Uterine smooth muscle cell (primary cell): ENCODE measurements around the gene CALCOCO1. TPM values are rescaled to one million over a fixed set of nuclear protein-coding genes. Genes with fewer than 3 reads are reported as not detected.

Experiments
- total RNA-seq: library from RNA; depleted of rRNA; stranded (reverse); fragments of >200 nt; gene quantifications from 2 replicates; pipeline ENCODE4 v1.2.3, GENCODE V29; 2014

CALCOCO1 gene, protein sequence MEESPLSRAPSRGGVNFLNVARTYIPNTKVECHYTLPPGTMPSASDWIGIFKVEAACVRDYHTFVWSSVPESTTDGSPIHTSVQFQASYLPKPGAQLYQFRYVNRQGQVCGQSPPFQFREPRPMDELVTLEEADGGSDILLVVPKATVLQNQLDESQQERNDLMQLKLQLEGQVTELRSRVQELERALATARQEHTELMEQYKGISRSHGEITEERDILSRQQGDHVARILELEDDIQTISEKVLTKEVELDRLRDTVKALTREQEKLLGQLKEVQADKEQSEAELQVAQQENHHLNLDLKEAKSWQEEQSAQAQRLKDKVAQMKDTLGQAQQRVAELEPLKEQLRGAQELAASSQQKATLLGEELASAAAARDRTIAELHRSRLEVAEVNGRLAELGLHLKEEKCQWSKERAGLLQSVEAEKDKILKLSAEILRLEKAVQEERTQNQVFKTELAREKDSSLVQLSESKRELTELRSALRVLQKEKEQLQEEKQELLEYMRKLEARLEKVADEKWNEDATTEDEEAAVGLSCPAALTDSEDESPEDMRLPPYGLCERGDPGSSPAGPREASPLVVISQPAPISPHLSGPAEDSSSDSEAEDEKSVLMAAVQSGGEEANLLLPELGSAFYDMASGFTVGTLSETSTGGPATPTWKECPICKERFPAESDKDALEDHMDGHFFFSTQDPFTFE
- 62.5 and 105 TPM in 2 replicates for total RNA-seq

DNA sequence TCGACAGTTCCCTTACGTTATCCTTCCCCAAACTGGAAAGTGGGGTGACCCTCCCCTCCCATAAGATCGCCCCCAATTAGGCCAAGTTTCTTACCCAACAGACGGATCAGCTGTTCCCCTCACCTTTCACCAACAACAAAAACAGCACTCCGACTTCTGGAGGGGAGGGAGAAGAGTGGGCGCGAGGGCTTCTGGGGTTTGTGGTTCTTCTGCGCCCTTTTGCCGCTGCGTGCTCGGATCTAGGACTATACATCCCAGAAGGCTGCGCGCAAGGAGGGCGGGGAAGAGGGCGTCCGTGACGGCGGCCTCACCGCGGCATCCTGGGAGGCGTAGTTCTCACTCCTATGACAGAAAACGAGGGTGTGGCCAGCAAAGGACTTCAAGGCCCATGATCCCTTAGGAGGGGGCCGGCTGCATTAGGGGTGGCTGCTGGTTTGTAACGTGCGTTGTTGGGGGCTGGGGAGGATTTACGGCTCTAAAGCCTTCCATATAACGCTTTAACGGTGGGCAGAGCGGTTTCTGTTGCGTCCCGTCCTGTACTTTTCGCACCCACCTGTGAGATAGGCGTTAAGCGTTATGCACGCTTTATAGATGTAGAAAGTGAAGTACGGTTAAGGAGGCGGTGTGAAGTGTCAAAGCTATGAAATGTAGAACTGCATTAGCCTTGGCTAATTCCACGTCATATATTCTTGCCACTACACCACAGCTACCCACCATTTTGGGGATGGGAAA lies at the start of gene CALCOCO1:
CALCOCO1 (minus strand) TSS at position 143 of the 732 bp plus-strand sequence. CDS start 2,210 bp downstream, outside the sequence.

DNA sequence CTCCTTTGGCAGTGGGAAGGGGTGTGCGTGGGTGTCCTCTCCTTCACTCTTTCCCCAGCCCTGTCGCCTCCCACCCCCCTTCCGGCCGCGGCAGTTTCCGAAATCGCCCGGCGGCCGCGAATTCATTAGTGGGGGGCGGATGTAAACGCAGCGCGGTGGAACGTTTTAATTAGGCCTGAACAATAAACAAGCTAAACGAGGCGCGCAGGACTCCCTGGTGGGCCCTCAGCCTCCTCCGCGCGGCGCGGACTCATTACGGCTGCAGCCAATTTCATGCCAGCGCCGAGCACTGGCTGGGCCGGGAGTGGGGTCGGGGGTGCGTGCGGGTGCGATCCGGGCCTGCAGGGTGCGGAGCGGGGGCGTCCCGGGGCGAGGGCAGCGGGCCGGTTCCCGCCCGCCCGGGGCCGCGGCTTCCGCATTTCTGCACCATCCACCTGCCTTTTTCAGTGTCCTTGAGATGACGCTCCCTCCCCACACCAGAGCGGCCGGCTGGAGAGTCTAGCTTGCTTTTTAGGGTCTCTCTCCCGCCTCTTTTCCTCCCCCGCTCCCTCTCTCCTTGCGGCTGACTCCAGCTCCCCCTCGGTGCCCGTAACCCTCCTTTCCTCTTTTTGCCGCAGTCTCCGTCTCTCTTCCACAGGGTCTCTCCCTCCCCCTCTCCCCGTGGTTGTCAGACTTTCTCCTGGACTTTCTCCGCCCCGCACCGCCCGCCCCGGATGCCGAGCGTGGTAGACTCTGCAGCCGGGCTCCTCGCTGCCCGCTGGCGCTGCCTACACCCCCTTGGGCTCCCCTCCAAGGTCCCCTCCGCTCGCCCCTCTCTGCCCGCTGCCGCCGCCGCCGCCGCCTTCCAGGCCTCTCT lies 24.3 kb upstream of the CALCOCO1 start, which contains the start of gene CISTR:
CISTR (minus strand) TSS at position 644 of the 856 bp plus-strand sequence.

DNA sequence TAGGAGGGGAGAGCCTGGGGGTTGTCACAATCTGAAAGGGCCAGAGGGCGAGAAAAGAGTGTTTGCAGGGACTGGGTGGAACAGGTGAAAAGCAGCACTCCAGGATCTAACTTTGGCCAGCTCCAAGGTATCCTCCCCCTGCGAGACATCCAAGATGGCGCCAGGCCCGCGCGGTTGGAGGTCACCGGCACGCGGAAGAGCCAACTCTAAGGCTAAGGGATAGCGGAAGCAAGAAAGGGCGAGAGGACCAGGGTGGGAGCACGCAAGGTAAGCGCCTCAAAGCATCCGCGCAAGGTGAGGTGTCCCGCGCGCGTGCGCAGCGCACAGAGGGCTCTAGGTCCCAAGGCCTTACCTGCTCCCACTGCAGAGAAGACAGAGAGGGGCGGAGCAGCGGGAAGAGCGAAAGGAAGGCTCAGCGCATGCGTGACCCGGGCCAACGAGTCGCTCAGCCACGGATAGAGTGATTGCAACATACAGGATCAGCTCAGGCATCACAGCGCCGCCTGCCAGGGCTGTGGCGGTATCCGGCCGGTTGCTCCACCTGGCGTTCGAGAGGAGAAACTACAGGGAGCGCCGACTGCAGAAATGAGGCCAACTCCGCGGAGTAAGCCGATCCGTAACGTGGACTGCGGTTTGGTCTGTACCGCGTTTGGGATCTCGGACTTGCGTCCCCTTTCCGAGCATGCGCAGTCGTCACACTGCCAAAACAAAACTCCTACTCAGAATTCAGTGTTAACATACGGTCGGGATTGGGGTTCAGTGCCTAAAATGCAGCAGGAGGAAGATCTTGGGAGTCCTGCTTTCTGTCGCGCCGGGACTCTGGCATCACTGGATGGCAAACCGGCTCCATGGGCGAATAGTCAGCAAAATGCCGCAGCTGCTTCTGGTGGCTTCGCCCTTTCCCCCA lies 51.3 kb downstream of the CALCOCO1 start, which contains the start of gene ATP5MC2:
ATP5MC2 (minus strand) TSS at position 383 of the 907 bp plus-strand sequence. CDS start 3,469 bp downstream, outside the sequence.

Other genes starting within 250 kb of the CALCOCO1 start
- gene MAP3K12, start 228.0 kb downstream of the CALCOCO1 start, total RNA-seq, result 27.3 and 42.9 TPM in 2 replicates
- gene TARBP2, start 226.2 kb downstream of the CALCOCO1 start, total RNA-seq, result 46.6 and 60.2 TPM in 2 replicates
- gene NPFF, start 220.0 kb downstream of the CALCOCO1 start, total RNA-seq, result not detected in 2 replicates
- 8.2 and 13.4 TPM in 2 replicates for gene ATF7, start 101.1 kb downstream of the CALCOCO1 start, total RNA-seq
- 91.0 and 131 TPM in 2 replicates for gene ATP5MC2, start 51.4 kb downstream of the CALCOCO1 start, total RNA-seq
- gene CISTR, start 24.5 kb upstream of the CALCOCO1 start, total RNA-seq, result 0.75 TPM in 1 of 2 replicates, not detected in the other
- gene HOXC13, start 211.4 kb upstream of the CALCOCO1 start, total RNA-seq, result not detected in 2 replicates
- not detected in 2 replicates for gene HOXC12, start 227.5 kb upstream of the CALCOCO1 start, total RNA-seq
- not detected in 2 replicates for gene HOXC11, start 245.7 kb upstream of the CALCOCO1 start, total RNA-seq
- under 0.01 TPM in 1 of 2 replicates, not detected in the other for gene HOTAIR, start 247.5 kb upstream of the CALCOCO1 start, total RNA-seq